NAMALWA (cell line): ENCODE measurements around the gene CHRM2.

ENCODE experiments used
- DNase-seq: peaks from one replicate; pipeline ENCODE4 v3.0.0-alpha.2; 2015; ENCODE audit warnings: low spot score

Gene CHRM2

DNA sequence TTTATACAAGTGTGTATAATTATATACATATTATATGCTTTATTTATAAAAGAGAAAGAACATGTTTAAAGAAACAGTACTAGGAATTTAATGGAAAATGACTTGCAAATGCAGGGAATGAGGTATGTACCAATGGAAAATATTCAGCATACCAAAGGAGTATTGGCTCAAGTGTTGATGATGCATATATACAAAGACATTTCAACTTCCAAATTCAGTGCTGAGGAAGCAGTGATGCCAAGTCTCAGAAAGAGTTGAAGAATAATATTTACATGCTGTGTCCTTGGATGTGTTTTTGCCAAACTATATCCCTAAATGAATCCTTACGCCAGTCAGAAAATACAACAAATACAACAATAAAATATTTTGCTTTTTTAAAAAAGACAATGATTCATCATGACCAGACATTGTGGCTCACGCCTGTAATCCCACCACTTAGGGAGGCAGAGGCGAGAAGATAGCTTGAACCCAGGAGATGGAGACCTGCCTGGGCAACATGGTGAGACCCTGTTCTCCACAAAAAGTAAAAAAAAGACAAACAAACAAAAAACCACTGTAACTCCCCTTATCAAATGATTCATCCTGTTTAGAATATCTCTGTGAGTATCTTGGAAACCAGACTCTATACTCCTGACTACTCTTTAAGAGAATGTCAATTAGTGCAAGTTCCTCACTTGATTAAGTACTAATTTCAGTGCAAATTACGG lies 157.2 kb downstream of the CHRM2 start:
- DNase-seq = no peak

DNA sequence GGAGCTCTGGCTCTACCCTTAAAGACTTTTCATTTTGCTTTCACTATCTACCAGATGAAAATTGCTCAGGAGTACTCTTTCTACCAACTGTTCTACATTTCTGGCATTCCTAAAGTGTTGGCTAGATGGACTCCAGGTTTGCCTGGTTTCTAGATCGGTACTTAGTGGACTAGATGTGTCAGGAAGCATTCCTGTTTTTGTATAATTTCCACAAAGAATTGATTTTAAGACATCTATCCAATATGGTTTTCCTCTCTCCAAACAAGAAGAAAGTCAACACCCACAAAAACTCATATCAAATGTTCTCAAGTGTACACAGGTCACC lies 157.7 kb downstream of the CHRM2 start:
- DNase-seq = no peak

DNA sequence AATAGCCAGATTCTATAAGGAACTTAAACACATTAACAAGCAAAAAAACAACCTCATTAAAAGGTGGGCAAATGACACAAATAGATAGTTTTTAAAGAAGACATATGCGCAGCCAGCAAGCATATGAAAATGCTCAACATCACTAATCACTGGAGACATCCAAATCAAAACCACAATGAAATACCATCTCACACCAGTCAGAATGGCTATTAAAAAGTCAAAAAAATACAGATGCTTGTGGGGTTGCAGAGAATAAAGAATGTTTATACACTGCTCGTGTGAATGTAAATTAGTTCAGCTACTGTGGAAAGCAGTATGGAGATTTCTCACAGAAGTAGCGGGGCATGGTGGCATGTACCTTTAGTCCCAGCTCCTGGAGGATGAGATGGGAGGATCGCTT lies 164.0 kb downstream of the CHRM2 start:
- no peak for DNase-seq

GRCh38 chr7:137036768-137037167 lies 168.3 kb downstream of the CHRM2 start:
- DNase-seq = no peak

DNA sequence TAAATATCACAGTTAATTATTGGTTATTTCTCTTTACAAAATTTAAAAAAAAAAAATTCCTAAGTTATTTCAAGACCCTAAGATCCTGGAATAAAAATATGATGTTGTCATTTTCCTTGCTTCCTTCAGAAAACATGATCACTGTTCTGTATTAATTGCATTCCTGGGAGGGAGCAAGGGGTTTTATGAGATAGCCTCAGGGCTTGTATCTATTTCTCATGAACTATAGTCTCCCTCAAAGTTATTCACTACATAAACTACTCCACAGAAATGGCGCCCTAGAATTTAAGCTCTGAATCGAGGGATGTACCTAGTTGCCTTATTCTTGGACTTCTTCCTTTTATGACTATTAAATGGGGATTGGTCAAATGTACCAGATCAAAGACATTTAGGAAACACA lies 170.3 kb downstream of the CHRM2 start:
- no peak for DNase-seq

DNA sequence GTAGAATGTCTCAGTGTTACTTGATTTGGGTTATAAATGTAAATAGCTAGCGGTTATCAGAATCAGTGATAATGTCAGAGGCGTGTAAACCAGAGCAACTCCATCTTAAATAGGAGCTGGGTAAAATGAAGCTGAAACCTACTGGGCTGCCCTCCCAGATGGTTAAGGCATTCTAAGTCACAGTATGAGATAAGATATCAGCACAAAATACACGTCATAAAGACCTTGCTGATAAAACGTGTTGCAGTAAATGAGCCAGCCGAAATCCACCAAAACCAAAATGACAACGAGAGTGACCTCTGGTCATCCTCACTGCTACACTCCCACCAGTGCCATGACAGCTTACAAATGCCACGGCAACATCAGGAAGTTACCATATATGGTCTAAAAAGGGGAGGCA lies 172.3 kb downstream of the CHRM2 start:
- no peak for DNase-seq

DNA sequence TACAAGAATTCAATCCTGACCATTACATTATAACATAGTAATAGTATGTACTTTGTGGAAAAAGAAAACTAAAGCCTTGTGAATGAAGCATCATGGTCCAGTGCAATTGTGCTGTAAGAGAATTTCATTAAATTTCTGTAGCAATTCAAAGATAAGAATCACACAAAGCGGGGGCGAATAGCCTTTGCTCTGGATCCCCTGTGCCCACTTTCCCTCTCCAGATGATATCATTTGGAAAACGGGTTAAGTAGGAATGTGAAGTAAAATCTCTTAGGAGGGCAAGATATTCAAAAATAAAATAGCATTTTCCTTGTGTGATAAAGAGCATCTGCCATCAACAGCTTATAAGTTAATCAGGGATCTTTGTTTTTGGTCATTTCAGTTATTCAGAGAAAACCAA lies 177.1 kb downstream of the CHRM2 start:
- DNase-seq = no peak

DNA sequence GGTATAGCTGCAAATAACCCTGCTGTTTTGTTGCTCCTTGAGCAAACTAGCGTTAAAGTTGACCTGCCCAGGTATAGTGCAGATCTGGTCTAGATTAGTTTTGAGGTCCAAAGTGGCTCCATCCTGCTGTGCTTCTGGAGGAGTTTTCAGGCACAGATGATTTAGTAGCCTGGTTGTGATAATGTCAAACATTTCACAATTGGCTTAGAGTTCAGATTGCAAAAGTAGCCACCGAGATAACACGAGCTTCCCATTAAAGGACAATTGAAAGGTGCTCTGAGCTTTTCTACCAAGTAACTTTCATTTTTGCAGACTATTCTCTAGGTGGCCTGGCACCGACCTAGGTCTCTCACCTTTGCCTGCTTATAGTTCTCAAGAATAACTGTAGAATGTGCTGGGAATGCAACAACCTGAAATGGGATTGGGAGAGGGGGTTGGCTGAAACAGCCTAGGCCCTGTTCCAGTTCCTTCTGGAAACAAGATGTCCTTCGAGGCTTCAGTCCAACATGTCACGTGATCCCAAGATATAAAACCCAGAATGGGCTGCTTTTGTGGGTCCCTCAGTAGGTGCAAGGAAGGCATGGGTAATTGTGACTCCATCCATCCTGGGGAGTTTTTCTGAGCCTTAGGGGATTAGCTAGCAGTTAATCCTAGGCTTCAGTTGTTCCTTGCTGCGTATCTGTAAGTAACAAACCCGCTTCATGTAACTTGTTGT lies 201.0 kb downstream of the CHRM2 start:
- no peak for DNase-seq
